Endothelial cell of umbilical vein (primary cell): ENCODE results near the gene PUS7L. TPM values are rescaled to one million over a fixed set of nuclear protein-coding genes. Genes with fewer than 3 reads are reported as not detected.

Experiments used
- BruUV-seq: library from RNA; stranded (reverse); fragments of 400-500 nt; replicated peaks from 2 replicates; lab custom pipeline; 2021; lab: Mats Ljungman, UMichigan
- CTCF ChIA-PET: fragments of 300-600, 350-600 bp; sonication (Branson Sonifier 250); formaldehyde crosslinking; loops from one replicate; lab custom pipeline; 2021; ENCODE audit warnings: antibody characterized with exemption, inconsistent platforms; lab: Charles Lee
- POLR2A ChIA-PET: fragments of 300-600, 350-600 bp; sonication (Branson Sonifier 250); formaldehyde crosslinking; loops from one replicate; lab custom pipeline; 2021; ENCODE audit warnings: antibody characterized with exemption, inconsistent platforms; lab: Charles Lee
- DNase-seq: peaks from one replicate; pipeline ENCODE4 v3.0.0-alpha.2; 2011; ENCODE audit warnings: low read depth, low spot score
- FAIRE-seq: peaks from 2 replicates; lab custom pipeline; 2011; peaks lifted over from hg19 to GRCh38; lab: Jason Lieb, UNC
- H2AFZ ChIP-seq: 2 replicates; pipeline ENCODE4 v1.6.0; 2012; ENCODE audit warnings: low read depth, low read length, control low read depth, inconsistent platforms
- H3K27ac ChIP-seq: 2 replicates; pipeline ENCODE4 v1.5.1; 2011; ENCODE audit warnings: low read depth, mild to moderate bottlenecking, control low read depth, low read length, moderate library complexity; ENCODE audit not compliant: insufficient read depth
- H3K27me3 ChIP-seq, 2 experiments: 2 replicates each; pipeline versions ENCODE4 v1.6.0 to v1.6.1; 2011; ENCODE audit warnings: low read length in 2 of 2, mixed read lengths in 1 of 2; ENCODE audit not compliant: control insufficient read depth in 2 of 2, insufficient read depth in 2 of 2
- H3K36me3 ChIP-seq, 2 experiments: 2 replicates in 1 of 2; 3 replicates in 1 of 2; pipeline ENCODE4 v1.5.1; 2011; ENCODE audit warnings: low read length in 2 of 2, mild to moderate bottlenecking in 1 of 2, moderate library complexity in 1 of 2; ENCODE audit not compliant: control insufficient read depth in 2 of 2, insufficient read depth in 2 of 2; ENCODE audit errors: extremely low read depth in 1 of 2
- H3K4me1 ChIP-seq: 3 replicates; pipeline ENCODE4 v1.5.1; 2011; ENCODE audit warnings: mild to moderate bottlenecking, low read length; ENCODE audit not compliant: control insufficient read depth, insufficient read depth; ENCODE audit errors: extremely low read depth
- H3K4me2 ChIP-seq: 2 replicates; pipeline ENCODE4 v1.6.1; 2011; ENCODE audit warnings: low read length, control low read depth, mixed read lengths; ENCODE audit not compliant: insufficient read depth
- H3K4me3 ChIP-seq, 3 experiments: fragments of 200-600 bp in 1 of 3; sonication (generic), shearing (Covaris generic) in 1 of 3; replicated peaks in 1 of 3; 2 replicates each; pipeline ENCODE4 v1.5.1; 2011 to 2016; ENCODE audit warnings: control low read depth in 3 of 3, low read length in 3 of 3, mild to moderate bottlenecking in 2 of 3, inconsistent platforms in 1 of 3, low read depth in 1 of 3, moderate library complexity in 1 of 3; ENCODE audit not compliant: insufficient read depth in 1 of 3
- H3K79me2 ChIP-seq: 2 replicates; pipeline ENCODE4 v1.6.0; 2012; ENCODE audit warnings: low read length, inconsistent platforms; ENCODE audit not compliant: control insufficient read depth, insufficient read depth
- H3K9ac ChIP-seq: replicated peaks from 2 replicates; pipeline ENCODE3; 2011; ENCODE audit warnings: low read length, control low read depth; ENCODE audit not compliant: insufficient read depth; ENCODE audit errors: extremely low read depth
- H3K9me1 ChIP-seq: replicated peaks from 3 replicates; pipeline ENCODE4 v1.6.0; 2011; ENCODE audit warnings: mild to moderate bottlenecking, low read length; ENCODE audit not compliant: control insufficient read depth, insufficient read depth; ENCODE audit errors: extremely low read depth
- H3K9me3 ChIP-seq: replicated peaks from 2 replicates; pipeline ENCODE4 v1.5.1; 2012; ENCODE audit warnings: low read length, inconsistent platforms; ENCODE audit not compliant: control insufficient read depth, insufficient read depth
- H4K20me1 ChIP-seq: replicated peaks from 2 replicates; pipeline ENCODE3; 2011; ENCODE audit warnings: mild to moderate bottlenecking, low read length; ENCODE audit not compliant: control insufficient read depth, insufficient read depth; ENCODE audit errors: extremely low read depth
- EZH2 ChIP-seq: IDR thresholded peaks from 2 replicates; pipeline ENCODE4 v1.6.1; 2012; ENCODE audit warnings: borderline replicate concordance, low read depth, mild to moderate bottlenecking, moderate library complexity, low read length, inconsistent platforms; ENCODE audit not compliant: severe bottlenecking
- FOS ChIP-seq: IDR thresholded peaks from 2 replicates; pipeline ENCODE4 v1.6.1; 2011; ENCODE audit warnings: mild to moderate bottlenecking, low read length, moderate library complexity, borderline replicate concordance; ENCODE audit not compliant: insufficient read depth
- GATA2 ChIP-seq: IDR thresholded peaks from 2 replicates; pipeline ENCODE4 v1.7.0; 2011; ENCODE audit warnings: low read depth, mild to moderate bottlenecking, moderate library complexity, mixed read lengths, low read length; ENCODE audit not compliant: insufficient read length, insufficient read depth
- JUN ChIP-seq: IDR thresholded peaks from 2 replicates; pipeline ENCODE4 v1.6.1; 2011; ENCODE audit warnings: borderline replicate concordance, low read depth; ENCODE audit not compliant: insufficient read length, insufficient read depth
- MYC ChIP-seq: IDR thresholded peaks from one replicate; pipeline ENCODE4 v1.6.1; 2011; ENCODE audit warnings: mild to moderate bottlenecking, low read depth, low read length
- POLR2A ChIP-seq: IDR thresholded peaks from 2 replicates; pipeline ENCODE4 v1.6.1; 2012; ENCODE audit warnings: low read depth, mild to moderate bottlenecking, control low read depth, low read length
- dilution Hi-C: fragments of 300-500 bp; cut with MboI; formaldehyde crosslinking; loops from one replicate; pipeline ENCODE4 v1.15.0; 2019; ENCODE audit warnings: low sequenced_read_pairs; ENCODE audit not compliant: extremely low pct_ligation_motif_present
- intact Hi-C: fragments of 100-400 bp; cut with micrococcal nuclease; formaldehyde crosslinking; loops from one replicate; pipeline ENCODE4 v1.10.0; 2022
- polyA plus RNA-seq, 4 experiments: library from polyadenylated mRNA; depleted of rRNA in 3 of 4; stranded (reverse) in 3 of 4; unstranded in 1 of 4; fragments of >200 nt; gene quantifications; 2 replicates each; pipeline versions ENCODE4 v1.2.1 to v1.2.3, GENCODE V29; 2011 to 2012; ENCODE audit warnings: missing spikeins in 1 of 4
- total RNA-seq: library from RNA; stranded (reverse); gene quantifications from 2 replicates; pipeline ENCODE4 v1.2.3, GENCODE V29; 2021
- TF ChIP-seq, protein P1 (sequence below): IDR thresholded peaks from 2 replicates; pipeline ENCODE4 v1.6.1; 2011; ENCODE audit not compliant: insufficient read depth, insufficient read length

PUS7L gene
- total and polyA plus RNA-seq, 2 donors (not counting 3 experiments of a cell fraction or from before 2014, with no cell fraction given): 1.8 to 13.1 TPM

- CTCF ChIA-PET: interaction anchor here (2.1 to 3.2 kb wide), 2 partner anchors 11 to 45 kb away, joined by 6 to 13 read pairs; partner anchors contain the start of gene TWF1
Measured at GRCh38 chr12:43760396-43760795, 1.8 kb upstream of the PUS7L start.

GRCh38 chr12:43758247-43758727, 303 bp downstream of the PUS7L start:
- BruUV-seq: TSS peak; percentile 59
- Histone ChIP-seq H4K20me1 (no peaks in the 10 kb centered on the region), H3K9ac (peak overlapping the region; percentile 19), H3K36me3 (no peaks in the 10 kb centered on the region), H3K4me2 (peak overlapping the region; percentile 77), H3K79me2 (peaks cover 10% of the 10 kb centered on the region), H3K4me3 (peak overlapping the region; percentile 65 to 75 (median 66)), H3K27me3 (no peaks in the 10 kb centered on the region), H2AFZ (peak overlapping the region; percentile 92), H3K9me3 (no peaks in the 10 kb centered on the region), H3K4me1 (peaks cover 17% of the 10 kb centered on the region), H3K9me1 (no peaks in the 10 kb centered on the region), H3K27ac (no peak overlapping the region)
- dilution Hi-C loops: no loop called here
- no peak for FAIRE-seq
- DNase-seq: no peak
- intact Hi-C loops: loop anchor here (1.0 kb wide), 1 partner anchor 48 kb away; the partner anchor contains the start of gene TWF1
- ChIA-PET CTCF (interaction anchor here (0.6 to 3.2 kb wide), 4 partner anchors 9 to 262 kb away, joined by 3 to 13 read pairs (median 6); partner anchors contain the start of gene TWF1), POLR2A (interaction anchor here (1.1 kb wide), 1 partner anchor 48 kb away, joined by 7 read pairs; the partner anchor contains the start of gene TWF1)
- TF ChIP-seq EZH2 (no peak), JUN (no peak), FOS (no peak)
- TF ChIP-seq, protein P1, sequence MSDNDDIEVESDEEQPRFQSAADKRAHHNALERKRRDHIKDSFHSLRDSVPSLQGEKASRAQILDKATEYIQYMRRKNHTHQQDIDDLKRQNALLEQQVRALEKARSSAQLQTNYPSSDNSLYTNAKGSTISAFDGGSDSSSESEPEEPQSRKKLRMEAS: no peak

More at GRCh38 chr12:43760396-43760795, 1.8 kb upstream of the PUS7L start:
- Histone ChIP-seq H3K9me3 (no peaks in the 10 kb centered on the region), H3K9ac (no peak overlapping the region), H3K4me3 (no peak overlapping the region), H4K20me1 (no peaks in the 10 kb centered on the region), H3K27ac (no peak overlapping the region), H3K9me1 (no peaks in the 10 kb centered on the region), H3K27me3 (no peaks in the 10 kb centered on the region), H2AFZ (no peak overlapping the region), H3K36me3 (no peaks in the 10 kb centered on the region), H3K79me2 (peaks cover 10% of the 10 kb centered on the region), H3K4me2 (no peak overlapping the region), H3K4me1 (peaks cover 17% of the 10 kb centered on the region)
- no TSS peak for BruUV-seq
- TF ChIP-seq POLR2A: no peak
- TF ChIP-seq GATA2: no peak
- TF ChIP-seq, protein P1: no peak
- no peak for TF ChIP-seq MYC
- dilution Hi-C loops (no loop called here), intact Hi-C loops (no loop called here)
- FAIRE-seq: no peak
- DNase-seq: no peak
- POLR2A ChIA-PET: interaction anchor here (0.7 kb wide), 1 partner anchor 1831 kb away, joined by 4 read pairs; no protein-coding TSS in a partner anchor
